HTERT RPE-1 (cell line): ENCODE data around the gene CLEC4A.
"Not testable (repeated sequence)": the region's sequence is repeated elsewhere in the genome, so short reads cannot be mapped to it uniquely, and the experiment has no call there.

ENCODE experiments used
- in situ Hi-C: fragments of 300-500 bp; cut with MboI; formaldehyde crosslinking; loops from 4 replicates; pipeline ENCODE4 v1.14.3; 2020; ENCODE audit warnings: low sequenced_read_pairs

The CLEC4A gene

GRCh38 chr12:8123124-8123912, at the start of gene CLEC4A:
Gene CLEC4A (plus strand): TSS chr12:8123617. CDS start chr12:8123879, 262 bp downstream.
- in situ Hi-C loops: no loop called here

DNA sequence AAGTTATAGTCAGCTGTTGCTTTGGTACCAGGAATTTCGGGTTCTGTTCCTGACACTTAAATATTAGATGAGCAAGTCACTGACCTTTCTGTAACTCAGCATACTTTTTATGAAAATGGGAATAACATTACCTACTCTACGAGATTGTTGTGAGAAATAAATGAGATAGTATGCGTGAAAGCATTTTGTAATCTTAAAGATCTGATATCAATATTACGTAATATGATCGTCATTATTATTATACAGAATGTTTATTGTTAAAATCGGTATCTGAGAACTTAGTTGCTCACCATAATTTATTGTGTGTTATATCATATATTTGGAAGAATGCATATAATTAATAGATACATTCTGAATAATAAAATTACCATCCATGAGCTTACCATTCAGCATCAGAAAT, 47.5 kb upstream of the CLEC4A start:
- in situ Hi-C loops: no loop called here

DNA sequence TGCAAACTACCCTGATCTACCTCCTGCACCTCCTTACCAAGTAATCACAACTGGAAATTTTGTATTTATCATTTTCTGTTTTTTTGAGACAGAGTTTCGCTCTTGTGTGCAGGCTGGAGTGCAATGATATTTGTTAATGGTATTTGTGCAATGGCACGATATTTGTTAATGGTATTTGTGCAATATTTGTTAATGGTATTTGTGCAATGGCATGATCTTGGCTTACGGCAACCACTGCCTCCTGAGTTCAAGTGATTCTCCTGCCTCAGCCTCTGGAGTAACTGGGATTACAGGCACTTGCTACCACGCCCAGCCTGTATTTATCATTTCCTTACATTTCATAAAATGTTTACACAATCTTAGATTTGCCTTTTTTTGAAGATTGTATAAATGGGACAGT, 47.1 kb upstream of the CLEC4A start:
- in situ Hi-C loops: no loop called here

DNA sequence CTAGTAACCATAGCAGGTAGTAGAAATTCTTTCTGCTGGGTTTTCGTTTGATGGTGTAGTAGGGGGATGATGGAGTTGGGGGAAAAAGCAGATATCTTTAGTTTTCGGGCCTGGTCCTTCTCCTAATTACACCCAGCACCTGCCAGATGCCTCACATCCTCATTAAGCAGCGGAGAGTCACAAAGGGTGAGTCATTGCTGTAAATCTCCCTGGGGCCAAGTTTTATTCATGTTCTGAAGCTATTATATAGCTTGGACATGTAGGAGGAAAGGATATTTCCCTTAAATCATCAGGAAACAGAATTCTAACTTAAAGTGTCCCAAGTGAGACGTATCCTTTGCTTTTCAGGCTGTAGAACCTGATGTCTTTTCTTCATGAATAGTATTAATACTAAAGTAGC, 46.2 kb upstream of the CLEC4A start:
- in situ Hi-C loops: no loop called here

GRCh38 chr12:8078398-8078797, 45.0 kb upstream of the CLEC4A start:
- in situ Hi-C loops: no loop called here

DNA sequence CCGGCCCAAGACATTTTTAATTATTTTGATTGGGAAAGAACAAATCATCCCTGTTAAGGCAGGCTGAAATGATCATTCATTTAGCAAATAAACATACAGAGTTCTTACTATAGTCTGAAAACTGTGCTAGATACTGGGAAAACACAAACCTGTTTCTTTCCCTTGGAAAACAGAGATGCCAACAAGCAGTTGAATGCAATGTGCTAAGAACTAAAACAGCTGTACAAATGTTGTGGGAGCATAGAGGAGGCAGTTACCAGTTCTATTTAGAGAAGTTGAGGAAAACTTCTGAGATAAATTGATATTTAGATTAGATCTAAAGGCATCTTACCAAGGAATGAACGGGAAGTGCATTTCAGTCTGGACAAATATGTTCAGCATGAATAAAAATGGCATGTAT, 44.5 kb upstream of the CLEC4A start:
- in situ Hi-C loops: no loop called here

- in situ Hi-C loops: no loop called here
These were observed 43.3 kb upstream of the CLEC4A start for GRCh38 chr12:8080120-8080519.

DNA sequence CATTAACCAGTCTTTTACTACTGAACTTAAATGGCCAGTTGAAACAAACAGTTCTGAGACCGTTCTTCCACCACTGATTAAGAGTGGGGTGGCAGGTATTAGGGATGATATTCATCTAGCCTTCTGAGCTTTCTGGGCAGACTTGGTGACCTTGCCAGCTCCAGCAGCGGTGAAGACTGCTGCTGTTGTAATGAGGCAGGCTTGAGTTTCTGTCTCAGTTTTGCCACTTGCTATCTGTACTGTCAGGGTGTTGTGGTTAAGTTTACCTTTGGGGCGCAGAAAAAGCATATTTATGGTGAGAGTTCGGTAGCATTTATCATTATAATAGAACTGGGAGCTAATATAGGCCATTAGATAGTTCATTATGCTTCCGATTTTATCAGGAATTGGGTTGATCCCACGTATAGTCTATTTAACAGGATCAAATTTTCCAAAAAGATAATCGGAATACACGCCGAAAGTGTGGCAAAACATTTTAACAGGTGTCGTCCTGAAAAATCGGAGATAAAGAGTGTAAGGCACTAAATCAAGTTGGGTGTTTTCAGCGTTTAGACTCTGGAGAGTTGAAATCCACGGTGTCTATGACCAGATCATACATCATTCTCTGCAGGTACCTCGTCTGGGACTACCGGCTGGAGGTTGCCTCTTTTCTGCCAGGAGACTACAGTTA, 42.0 kb upstream of the CLEC4A start:
- in situ Hi-C loops: no loop called here

- in situ Hi-C loops: no loop called here
These were observed 40.7 kb upstream of the CLEC4A start for GRCh38 chr12:8082808-8083100.

- in situ Hi-C loops: not testable (repeated sequence)
These were observed 39.1 kb upstream of the CLEC4A start for GRCh38 chr12:8084351-8084750.

GRCh38 chr12:8087666-8088065, 35.8 kb upstream of the CLEC4A start:
- in situ Hi-C loops: no loop called here

DNA sequence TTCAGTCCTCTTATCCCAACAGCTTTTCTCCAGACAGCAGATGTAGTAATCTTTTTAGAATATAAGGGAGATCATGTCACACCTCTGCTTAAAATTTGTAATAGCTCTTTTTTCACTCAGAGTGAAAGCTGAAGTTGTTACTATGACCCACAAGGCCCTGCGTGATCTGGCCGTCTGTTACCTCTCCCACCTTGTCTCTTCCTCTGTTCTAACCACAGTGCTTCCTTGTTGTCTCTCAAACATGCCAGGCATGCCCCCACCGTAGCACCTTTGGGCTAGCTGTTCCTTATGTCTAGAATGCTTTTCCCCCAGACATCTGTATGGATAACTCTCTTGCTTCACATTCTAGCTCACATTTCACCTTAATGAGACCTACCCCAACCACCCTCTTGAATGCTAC, 34.8 kb upstream of the CLEC4A start:
- in situ Hi-C loops: no loop called here

- in situ Hi-C loops: not testable (repeated sequence)
These were observed 34.1 kb upstream of the CLEC4A start for GRCh38 chr12:8089277-8089676.

DNA sequence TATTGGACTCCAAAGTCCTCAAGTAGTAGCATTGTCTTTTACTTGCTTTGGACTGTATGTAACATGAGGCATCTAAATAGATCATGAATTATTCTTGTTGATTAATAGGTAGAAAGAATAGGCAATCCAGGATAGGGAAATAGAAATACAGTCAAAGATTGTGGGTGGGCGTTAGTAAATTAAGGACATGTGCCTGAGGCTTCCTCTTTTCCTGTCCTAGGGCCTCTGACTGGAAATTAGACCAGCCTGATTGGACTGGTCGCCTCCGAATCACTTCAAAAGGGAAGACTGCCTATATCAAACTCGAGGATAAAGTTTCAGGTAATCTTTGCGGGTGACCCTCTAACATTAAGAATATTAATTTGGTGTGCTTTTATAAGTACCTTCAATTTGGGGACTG, 33.7 kb upstream of the CLEC4A start:
- in situ Hi-C loops: no loop called here

DNA sequence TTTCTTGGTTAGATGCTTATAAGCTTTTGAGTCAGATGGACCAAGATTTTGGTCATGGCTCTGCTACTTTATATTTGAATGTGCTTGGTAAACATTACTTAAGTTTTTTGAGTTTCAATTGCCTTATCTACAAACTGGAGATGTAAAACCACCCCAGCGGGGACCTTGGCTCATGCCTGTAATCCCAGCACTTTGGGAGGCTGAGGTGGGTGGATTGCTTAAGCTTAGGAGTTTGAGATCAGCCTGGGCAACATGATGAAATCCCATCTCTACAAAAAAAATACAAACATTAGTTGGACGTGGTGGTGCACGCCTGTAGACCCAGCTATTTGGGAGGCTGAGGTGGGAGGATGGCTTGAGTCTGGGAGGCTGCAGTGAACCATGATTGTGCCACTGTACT, 30.1 kb upstream of the CLEC4A start:
- in situ Hi-C loops: no loop called here

DNA sequence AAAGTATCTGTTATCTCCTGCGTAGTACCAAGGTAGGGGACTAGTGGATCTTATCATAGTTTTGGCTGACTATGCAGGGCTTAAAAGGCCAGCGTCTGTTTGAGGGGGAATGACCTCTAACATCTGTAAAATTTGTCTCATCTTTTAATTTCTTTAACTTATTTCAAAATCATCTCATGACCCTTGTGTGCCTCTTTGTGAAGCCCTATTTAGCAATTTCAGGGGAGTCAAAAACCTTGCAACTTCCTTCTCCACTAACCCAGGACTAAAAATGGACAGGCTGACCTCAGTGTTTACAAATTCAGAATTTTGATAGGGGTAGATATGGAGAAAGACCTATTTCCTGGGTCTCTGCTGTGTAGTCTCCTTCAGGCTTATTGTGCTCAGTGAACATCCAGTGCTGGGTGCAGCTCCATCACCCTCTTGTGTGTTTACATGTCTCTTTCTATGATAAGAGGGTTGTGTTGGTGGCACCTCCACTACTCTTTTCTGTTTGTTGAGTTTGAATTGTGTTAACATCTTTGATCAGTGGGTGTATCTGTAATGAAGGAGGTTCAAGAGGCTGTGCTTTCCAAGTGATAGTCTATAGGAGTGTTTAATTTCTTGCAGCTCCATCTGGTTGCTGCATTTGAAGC, 27.0 kb upstream of the CLEC4A start:
- in situ Hi-C loops: no loop called here

DNA sequence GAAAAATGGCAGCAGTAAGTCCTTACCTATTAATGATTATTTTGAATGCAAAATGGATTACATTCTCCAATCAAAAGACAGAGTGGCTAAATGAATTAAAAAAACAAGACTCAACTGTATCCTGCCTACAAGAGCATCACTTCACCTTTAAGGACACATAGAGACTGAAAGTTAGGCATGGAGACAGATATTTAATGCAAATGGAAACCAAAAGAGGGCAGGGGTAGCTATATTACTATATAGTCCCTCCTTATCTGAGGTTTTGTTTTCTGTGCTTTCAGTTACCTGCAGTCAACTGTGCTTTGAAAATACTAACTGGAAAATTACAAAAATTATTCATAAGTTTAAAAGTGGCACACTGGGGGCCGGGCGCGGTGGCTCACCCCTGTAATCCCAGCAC, 24.2 kb upstream of the CLEC4A start:
- in situ Hi-C loops: no loop called here

- in situ Hi-C loops: no loop called here
These were observed 14.5 kb upstream of the CLEC4A start for GRCh38 chr12:8108808-8109398.

DNA sequence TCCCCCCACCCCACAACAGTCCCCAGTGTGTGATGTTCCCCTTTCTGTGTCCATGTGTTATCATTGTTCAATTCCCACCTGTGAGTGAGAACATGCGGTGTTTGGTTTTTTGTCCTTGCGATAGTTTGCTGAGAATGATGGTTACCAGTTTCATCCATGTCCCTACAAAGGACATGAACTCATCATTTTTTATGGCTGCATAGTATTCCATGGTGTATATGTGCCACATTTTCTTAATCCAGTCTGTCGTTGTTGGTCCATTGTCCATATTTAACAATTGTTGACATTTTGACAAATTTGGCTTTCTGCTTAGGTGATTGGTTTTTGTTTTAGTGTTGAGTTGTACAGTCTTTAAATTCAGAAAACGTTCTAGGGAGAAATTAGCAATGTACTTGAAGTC, 10.3 kb upstream of the CLEC4A start:
- in situ Hi-C loops: not testable (repeated sequence)

DNA sequence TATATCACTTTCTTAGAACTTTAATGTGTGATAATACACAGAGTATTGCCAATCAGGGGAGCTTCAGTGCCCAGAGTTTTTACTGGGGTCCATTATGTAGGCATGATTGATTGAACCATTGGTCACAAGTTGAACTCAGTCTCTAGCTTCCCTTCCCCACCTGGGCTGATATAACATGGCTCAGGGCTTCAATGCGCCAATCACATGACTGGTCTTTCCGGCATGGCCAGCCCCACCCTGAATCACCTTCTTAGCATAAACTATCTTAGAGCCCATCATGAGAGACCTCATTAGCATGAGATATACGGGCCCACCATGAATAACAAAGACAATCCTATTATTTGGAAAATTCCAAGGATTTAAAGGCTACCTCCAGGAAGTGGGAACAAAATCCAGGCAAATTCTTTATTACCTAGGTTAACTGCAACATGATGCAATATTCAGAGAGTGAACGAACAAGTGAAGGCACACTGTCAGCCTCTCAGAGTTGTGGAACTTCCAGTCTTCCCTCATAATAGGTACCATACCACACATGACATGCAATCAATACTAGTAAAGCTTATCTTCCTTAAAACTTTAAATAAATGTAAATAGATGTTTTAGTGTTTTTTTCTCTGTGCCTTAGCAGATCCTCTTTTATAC, 3.2 kb upstream of the CLEC4A start:
- in situ Hi-C loops: no loop called here

- in situ Hi-C loops: no loop called here
These were observed 3.7 kb downstream of the CLEC4A start for GRCh38 chr12:8127138-8127537.
